ENCODE results near the gene TYRO3. TPM values are rescaled to one million over a fixed set of nuclear protein-coding genes. Genes with fewer than 3 reads are reported as not detected.

Gene TYRO3
- total and polyA plus RNA-seq, 2 of the 13 experiments (the other 11 are each of a cell fraction or from before 2014, with no cell fraction given): 24.0 to 43.6 TPM

DNA sequence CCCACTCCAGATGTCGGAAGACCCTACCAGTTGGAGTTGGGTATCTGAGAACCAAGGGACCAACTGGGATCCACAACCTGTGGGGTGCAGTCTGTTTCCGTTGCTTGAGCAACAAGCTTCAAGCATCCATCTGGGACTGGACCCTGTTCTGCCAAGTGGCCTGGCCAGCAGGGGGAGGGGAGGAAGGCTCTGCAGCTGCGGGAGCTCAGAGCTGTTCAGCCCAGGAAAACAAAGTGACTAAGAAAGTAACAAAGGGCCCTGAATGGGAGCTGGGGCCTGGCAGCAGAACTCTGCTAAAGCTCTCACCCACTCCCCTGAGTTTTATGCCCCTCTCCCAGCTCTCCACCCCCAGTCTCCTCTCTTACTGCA lies 2.7 kb downstream of the TYRO3 start (continued):
- TF ChIP-seq, protein P1, sequence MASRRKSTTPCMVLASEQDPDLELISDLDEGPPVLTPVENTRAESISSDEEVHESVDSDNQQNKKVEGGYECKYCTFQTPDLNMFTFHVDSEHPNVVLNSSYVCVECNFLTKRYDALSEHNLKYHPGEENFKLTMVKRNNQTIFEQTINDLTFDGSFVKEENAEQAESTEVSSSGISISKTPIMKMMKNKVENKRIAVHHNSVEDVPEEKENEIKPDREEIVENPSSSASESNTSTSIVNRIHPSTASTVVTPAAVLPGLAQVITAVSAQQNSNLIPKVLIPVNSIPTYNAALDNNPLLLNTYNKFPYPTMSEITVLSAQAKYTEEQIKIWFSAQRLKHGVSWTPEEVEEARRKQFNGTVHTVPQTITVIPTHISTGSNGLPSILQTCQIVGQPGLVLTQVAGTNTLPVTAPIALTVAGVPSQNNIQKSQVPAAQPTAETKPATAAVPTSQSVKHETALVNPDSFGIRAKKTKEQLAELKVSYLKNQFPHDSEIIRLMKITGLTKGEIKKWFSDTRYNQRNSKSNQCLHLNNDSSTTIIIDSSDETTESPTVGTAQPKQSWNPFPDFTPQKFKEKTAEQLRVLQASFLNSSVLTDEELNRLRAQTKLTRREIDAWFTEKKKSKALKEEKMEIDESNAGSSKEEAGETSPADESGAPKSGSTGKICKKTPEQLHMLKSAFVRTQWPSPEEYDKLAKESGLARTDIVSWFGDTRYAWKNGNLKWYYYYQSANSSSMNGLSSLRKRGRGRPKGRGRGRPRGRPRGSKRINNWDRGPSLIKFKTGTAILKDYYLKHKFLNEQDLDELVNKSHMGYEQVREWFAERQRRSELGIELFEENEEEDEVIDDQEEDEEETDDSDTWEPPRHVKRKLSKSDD (CRISPR knock-in tag; IDR thresholded peaks at IDR 0.05; ENCODE audit: low read depth): no peak
- TF ChIP-seq ZNF550 (CRISPR knock-in tag; IDR thresholded peaks at IDR 0.05; ENCODE audit: borderline replicate concordance) (no peak), SAP130 (CRISPR knock-in tag; IDR thresholded peaks at IDR 0.05; ENCODE audit: low read depth) (peak; percentile 29; the same call in 1 of the 2 replicates), AGO2 (optimal IDR thresholded peaks at IDR 0.05; ENCODE audit: low read depth, low read length) (no peak), ZNF652 (CRISPR knock-in tag; IDR thresholded peaks at IDR 0.05; ENCODE audit: borderline replicate concordance, low read depth) (no peak), ZNF768 (CRISPR knock-in tag; IDR thresholded peaks at IDR 0.05) (peak; percentile 24; the same call in 1 of the 2 replicates), SNAPC2 (CRISPR knock-in tag; IDR thresholded peaks at IDR 0.05) (no peak), MIXL1 (CRISPR knock-in tag; IDR thresholded peaks at IDR 0.05) (no peak), NCOR1 (IDR thresholded peaks at IDR 0.05; ENCODE audit: borderline replicate concordance, low read length) (no peak), SMAD3 (CRISPR knock-in tag; IDR thresholded peaks at IDR 0.05) (no peak), ZNF138 (CRISPR knock-in tag; IDR thresholded peaks at IDR 0.05; ENCODE audit: low read depth) (no peak), ZNF572 (CRISPR knock-in tag; IDR thresholded peaks at IDR 0.05) (no peak), ZNF644 (CRISPR knock-in tag; IDR thresholded peaks at IDR 0.05; ENCODE audit: low read depth) (no peak), SATB2 (CRISPR knock-in tag; IDR thresholded peaks at IDR 0.05) (no peak), ARNT (IDR thresholded peaks at IDR 0.05) (no peak), NR1H2 (CRISPR knock-in tag; IDR thresholded peaks at IDR 0.05; ENCODE audit: borderline replicate concordance, low read depth) (no peak), RBM22 (optimal IDR thresholded peaks at IDR 0.05; ENCODE audit: low read length) (no peak), ZNF343 (CRISPR knock-in tag; IDR thresholded peaks at IDR 0.05) (no peak), ZNF337 (CRISPR knock-in tag; IDR thresholded peaks at IDR 0.05; ENCODE audit: borderline replicate concordance, low read depth) (no peak), POLR2A (IDR thresholded peaks at IDR 0.05; ENCODE audit: insufficient read depth in 1 of 2, low read depth in 2 of 2, low read length in 2 of 2) (no peak)
- TF ChIP-seq, protein P2, sequence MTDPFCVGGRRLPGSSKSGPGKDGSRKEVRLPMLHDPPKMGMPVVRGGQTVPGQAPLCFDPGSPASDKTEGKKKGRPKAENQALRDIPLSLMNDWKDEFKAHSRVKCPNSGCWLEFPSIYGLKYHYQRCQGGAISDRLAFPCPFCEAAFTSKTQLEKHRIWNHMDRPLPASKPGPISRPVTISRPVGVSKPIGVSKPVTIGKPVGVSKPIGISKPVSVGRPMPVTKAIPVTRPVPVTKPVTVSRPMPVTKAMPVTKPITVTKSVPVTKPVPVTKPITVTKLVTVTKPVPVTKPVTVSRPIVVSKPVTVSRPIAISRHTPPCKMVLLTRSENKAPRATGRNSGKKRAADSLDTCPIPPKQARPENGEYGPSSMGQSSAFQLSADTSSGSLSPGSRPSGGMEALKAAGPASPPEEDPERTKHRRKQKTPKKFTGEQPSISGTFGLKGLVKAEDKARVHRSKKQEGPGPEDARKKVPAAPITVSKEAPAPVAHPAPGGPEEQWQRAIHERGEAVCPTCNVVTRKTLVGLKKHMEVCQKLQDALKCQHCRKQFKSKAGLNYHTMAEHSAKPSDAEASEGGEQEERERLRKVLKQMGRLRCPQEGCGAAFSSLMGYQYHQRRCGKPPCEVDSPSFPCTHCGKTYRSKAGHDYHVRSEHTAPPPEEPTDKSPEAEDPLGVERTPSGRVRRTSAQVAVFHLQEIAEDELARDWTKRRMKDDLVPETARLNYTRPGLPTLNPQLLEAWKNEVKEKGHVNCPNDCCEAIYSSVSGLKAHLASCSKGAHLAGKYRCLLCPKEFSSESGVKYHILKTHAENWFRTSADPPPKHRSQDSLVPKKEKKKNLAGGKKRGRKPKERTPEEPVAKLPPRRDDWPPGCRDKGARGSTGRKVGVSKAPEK (CRISPR knock-in tag; IDR thresholded peaks at IDR 0.05; ENCODE audit: borderline replicate concordance): no peak
- TF ChIP-seq, protein P3, sequence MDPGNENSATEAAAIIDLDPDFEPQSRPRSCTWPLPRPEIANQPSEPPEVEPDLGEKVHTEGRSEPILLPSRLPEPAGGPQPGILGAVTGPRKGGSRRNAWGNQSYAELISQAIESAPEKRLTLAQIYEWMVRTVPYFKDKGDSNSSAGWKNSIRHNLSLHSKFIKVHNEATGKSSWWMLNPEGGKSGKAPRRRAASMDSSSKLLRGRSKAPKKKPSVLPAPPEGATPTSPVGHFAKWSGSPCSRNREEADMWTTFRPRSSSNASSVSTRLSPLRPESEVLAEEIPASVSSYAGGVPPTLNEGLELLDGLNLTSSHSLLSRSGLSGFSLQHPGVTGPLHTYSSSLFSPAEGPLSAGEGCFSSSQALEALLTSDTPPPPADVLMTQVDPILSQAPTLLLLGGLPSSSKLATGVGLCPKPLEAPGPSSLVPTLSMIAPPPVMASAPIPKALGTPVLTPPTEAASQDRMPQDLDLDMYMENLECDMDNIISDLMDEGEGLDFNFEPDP (CRISPR knock-in tag; conservative IDR thresholded peaks at IDR 0.05): 0 out of 2 replicates have a peak, but pooled peaks have one; percentile 15
- TF ChIP-seq, protein P4, sequence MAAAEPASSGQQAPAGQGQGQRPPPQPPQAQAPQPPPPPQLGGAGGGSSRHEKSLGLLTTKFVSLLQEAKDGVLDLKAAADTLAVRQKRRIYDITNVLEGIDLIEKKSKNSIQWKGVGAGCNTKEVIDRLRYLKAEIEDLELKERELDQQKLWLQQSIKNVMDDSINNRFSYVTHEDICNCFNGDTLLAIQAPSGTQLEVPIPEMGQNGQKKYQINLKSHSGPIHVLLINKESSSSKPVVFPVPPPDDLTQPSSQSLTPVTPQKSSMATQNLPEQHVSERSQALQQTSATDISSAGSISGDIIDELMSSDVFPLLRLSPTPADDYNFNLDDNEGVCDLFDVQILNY (CRISPR knock-in tag; conservative IDR thresholded peaks at IDR 0.05): no peak
- TF ChIP-seq, protein P5, sequence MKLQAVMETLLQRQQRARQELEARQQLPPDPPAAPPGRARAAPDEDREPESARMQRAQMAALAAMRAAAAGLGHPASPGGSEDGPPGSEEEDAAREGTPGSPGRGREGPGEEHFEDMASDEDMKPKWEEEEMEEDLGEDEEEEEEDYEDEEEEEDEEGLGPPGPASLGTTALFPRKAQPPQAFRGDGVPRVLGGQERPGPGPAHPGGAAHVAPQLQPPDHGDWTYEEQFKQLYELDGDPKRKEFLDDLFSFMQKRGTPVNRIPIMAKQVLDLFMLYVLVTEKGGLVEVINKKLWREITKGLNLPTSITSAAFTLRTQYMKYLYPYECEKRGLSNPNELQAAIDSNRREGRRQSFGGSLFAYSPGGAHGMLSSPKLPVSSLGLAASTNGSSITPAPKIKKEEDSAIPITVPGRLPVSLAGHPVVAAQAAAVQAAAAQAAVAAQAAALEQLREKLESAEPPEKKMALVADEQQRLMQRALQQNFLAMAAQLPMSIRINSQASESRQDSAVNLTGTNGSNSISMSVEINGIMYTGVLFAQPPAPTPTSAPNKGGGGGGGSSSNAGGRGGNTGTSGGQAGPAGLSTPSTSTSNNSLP (IDR thresholded peaks at IDR 0.05; ENCODE audit: low read depth, low read length): no peak

Measured in HepG2 (cell line).